Inflammatory macrophage treated with lipopolysaccharide for 4 hours (primary cell): ENCODE data around the gene LOXL1.

ENCODE experiments used
- DNase-seq: peaks from one replicate; pipeline ENCODE4 v3.0.0-alpha.2; 2020

The LOXL1 gene

GRCh38 chr15:73899197-73900094, 26.8 kb upstream of the LOXL1 start:
- DNase-seq: no peak

- no peak for DNase-seq
Measured at GRCh38 chr15:73900095-73900712, 26.1 kb upstream of the LOXL1 start.

GRCh38 chr15:73901126-73901810, 25.0 kb upstream of the LOXL1 start:
- DNase-seq: no peak

- no peak for DNase-seq
Measured at GRCh38 chr15:73902121-73903020, 23.9 kb upstream of the LOXL1 start.

- no peak for DNase-seq
Measured at GRCh38 chr15:73904026-73904815, 22.0 kb upstream of the LOXL1 start.

GRCh38 chr15:73905225-73905827, 20.9 kb upstream of the LOXL1 start:
- DNase-seq: no peak

GRCh38 chr15:73906346-73907034, 19.8 kb upstream of the LOXL1 start:
- no peak for DNase-seq

GRCh38 chr15:73907035-73907408, 19.2 kb upstream of the LOXL1 start:
- no peak for DNase-seq

GRCh38 chr15:73908030-73908821, 18.0 kb upstream of the LOXL1 start:
- DNase-seq: peak; percentile 70

GRCh38 chr15:73908822-73909122, 17.5 kb upstream of the LOXL1 start:
- DNase-seq: no peak

GRCh38 chr15:73909651-73910050, 16.6 kb upstream of the LOXL1 start:
- no peak for DNase-seq

GRCh38 chr15:73910522-73911303, 15.5 kb upstream of the LOXL1 start:
- DNase-seq: no peak

- DNase-seq: no peak
Measured at GRCh38 chr15:73912030-73912596, 14.1 kb upstream of the LOXL1 start.

- no peak for DNase-seq
Measured at GRCh38 chr15:73914145-73914544, 12.1 kb upstream of the LOXL1 start.

- DNase-seq: no peak
Measured at GRCh38 chr15:73915082-73915481, 11.2 kb upstream of the LOXL1 start.

- no peak for DNase-seq
Measured at GRCh38 chr15:73918784-73919183, 7.5 kb upstream of the LOXL1 start.

GRCh38 chr15:73919706-73920105, 6.6 kb upstream of the LOXL1 start:
- DNase-seq: no peak

GRCh38 chr15:73921254-73921925, 4.9 kb upstream of the LOXL1 start:
- DNase-seq: no peak
